ENCODE data around the gene BMPR1B.
"Not testable (repeated sequence)": the region's sequence is repeated elsewhere in the genome, so short reads cannot be mapped to it uniquely, and the experiment has no call there.

BMPR1B gene

GRCh38 chr4:94841166-94841863 is 83.6 kb downstream of the BMPR1B start:
- DNase-seq: not testable (repeated sequence)

GRCh38 chr4:94841864-94842221 is 84.1 kb downstream of the BMPR1B start:
- no peak for DNase-seq

GRCh38 chr4:94843216-94843615 is 85.5 kb downstream of the BMPR1B start:
- DNase-seq: no peak

DNA sequence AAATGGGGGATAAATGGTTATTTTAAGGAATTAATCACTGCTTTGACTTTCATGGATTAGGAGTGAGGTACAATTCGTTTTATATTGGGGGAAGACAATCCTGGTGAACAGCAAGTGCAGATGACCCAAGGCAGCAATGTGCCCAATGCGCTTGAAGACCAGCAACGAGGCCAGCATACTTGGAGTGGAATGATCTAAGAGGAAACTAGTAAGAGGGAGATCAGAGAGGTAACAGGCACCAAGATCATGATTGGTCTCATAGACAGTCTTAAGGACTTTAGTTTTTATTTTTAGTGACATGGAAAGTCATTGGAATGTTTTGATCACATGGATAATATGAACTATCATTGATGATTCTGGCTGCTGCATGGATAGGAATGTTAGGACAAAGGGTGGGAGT is 90.6 kb downstream of the BMPR1B start:
- no peak for DNase-seq

DNA sequence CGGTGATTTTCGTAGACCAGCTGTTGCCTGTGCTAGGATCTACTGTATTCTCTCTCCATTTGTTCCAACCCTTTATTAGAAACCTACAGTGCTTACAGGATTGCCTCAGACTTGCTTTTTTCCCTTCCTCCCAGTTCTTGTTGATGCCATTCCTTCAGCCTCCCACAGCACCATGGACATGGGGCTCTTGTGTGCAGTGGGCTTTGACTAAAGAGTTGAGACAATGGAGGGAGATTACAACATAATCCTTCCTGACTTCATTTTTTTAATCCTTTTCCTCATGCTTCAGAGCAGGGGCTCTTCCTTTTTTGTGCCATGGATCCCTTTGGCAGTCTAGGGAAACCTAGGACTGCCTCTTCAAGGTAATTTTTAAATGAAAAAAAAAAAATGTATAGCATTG is 92.1 kb downstream of the BMPR1B start:
- DNase-seq: no peak

- DNase-seq: no peak
Measured at GRCh38 chr4:94852616-94853015, 94.9 kb downstream of the BMPR1B start.

DNA sequence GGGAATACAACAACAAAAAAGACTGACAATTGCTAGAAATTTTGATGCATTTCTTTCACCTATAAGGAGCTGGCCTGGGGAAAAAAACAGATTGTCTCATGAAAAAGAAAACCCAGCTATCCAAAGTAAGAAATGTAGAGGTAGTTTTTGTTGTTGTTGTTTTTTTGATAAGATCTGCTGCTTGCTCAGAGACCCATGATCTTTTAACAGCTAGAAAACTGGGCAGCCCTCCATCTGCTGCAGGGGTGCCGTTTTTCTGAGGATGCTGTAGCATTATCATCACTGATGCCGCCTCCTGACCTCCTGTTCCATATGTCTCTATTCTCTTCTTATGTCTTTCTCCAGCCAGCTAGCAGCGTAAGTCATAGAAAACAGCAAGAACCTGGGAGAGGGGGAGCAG is 98.3 kb downstream of the BMPR1B start:
- no peak for DNase-seq

DNA sequence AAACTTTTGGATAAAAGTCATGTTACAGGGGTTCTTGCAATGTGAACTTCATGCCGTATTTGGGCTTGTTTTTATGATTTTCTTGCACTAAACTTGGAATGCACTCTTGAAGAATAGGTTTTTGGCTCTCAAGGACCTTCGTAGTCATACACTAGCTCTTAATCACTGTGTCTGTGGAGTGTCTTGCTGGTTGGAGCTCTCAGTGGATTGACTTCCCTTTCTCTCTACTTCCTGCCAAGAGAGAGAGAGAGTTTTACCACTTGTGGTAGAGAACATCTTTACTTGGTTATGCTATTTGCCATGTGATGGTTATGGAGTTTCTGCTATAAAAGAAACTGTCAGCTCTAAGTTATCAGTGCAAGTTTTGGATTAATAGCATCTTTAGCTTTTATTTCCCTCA is 112.4 kb downstream of the BMPR1B start:
- no peak for DNase-seq

DNA sequence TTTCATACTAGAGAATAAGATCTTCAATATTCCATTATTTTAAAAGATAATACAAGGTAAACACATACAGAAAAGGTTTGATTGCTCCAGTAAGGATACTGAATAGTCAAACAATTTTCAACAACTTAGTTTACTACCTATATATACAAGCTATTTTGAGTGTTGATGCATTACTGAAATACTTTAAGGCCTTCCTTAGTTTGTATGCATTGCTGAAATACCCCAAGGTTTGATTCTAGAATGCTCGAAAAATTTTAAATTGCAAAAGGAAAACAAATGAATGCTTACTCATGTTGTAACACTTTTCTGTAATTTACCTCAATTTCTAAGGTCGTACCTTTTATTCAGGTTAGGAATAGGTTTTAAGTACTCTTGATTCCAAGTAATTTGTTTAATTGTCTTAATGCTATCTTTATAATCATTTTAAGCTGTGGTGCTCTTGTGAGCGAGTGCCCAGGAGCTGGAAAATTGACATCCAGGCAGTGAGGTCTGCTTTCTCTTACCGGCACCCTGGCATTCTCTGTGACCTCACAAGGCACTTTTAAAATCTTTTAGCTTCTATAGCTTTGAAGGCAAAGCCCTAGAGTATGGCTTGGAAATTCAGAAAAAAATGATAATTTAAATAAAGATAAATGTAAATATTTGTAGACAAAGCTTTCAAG is 114.0 kb downstream of the BMPR1B start:
- no peak for DNase-seq

GRCh38 chr4:94877973-94878372 is 120.2 kb downstream of the BMPR1B start:
- DNase-seq: no peak

DNA sequence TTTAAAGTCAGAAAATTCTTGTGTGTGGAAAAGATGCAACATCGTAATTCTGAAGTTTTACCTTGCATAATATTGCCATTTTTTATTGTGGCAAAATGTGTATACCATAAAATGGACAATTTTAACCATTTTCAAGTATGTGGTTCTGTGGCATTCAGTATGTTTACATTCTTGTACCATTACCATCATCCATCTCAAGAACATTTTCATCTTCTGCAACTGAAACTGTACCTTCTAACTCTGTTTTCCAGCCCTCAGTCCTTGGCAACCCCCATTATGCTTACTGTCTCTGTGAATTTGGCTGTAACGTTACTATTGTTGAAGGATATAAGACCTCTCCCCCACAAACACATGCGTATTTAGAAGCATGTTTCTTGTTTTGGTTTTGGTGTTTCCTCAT is 123.2 kb downstream of the BMPR1B start:
- no peak for DNase-seq

- DNase-seq: no peak
Measured at GRCh38 chr4:94882756-94883155, 125.0 kb downstream of the BMPR1B start.

DNA sequence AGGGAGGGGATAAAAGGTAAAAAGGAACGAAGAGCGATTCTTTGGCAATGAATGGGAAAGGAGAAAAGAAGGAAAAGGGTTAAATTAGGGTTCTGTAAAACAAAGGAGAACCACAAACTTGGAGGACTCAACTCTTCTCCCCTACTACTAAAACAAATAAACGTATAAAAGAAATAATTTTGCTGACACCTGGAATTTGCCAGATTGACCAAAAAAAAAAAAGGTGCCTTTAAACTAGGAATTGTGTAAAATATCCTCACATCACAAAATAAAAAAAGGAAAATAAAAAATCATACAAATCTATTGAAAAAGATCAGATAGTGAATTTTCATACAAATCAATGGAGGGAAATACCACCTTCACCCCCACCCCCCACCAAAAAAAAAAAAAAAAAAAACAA is 129.3 kb downstream of the BMPR1B start:
- DNase-seq: no peak

DNA sequence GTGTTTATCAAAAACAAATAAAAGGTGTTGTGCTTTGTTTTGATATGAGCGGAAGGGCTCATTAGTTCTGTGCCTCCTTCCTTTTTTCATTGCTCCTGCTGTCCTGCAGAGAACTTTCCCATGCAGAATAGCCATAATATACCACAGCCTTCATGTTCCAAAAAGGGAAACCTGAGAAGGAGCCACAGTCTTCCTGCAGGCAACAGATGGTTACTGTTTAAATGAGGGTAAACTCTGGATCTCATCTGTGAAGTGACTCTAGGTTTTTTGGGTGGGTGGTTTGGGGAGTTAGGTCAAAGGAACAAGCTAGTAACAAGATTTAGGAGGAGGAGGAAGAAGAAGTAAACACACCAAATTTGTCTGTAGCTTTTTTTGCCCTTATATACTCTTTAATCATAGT is 131.8 kb downstream of the BMPR1B start:
- no peak for DNase-seq

GRCh38 chr4:94889946-94890345 is 132.2 kb downstream of the BMPR1B start:
- no peak for DNase-seq

DNA sequence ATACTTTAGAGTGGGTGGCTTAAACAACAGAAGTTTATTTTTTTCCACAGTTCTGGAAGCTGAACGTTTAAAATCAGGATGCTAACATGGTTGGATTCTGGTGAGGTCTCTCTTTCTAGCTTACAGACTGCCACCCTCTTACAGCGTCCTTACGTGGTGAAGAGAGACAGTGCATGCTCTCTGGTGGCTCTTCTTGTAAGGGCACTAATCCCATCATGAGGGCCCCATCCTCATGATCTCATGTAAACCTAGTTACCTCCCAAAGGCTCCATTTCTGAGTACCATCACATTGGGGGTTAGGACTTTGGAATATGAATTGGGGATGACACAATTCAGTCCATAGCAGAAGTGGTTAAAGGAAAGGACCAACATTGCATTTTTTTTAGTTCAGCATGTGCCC is 132.8 kb downstream of the BMPR1B start:
- no peak for DNase-seq

DNA sequence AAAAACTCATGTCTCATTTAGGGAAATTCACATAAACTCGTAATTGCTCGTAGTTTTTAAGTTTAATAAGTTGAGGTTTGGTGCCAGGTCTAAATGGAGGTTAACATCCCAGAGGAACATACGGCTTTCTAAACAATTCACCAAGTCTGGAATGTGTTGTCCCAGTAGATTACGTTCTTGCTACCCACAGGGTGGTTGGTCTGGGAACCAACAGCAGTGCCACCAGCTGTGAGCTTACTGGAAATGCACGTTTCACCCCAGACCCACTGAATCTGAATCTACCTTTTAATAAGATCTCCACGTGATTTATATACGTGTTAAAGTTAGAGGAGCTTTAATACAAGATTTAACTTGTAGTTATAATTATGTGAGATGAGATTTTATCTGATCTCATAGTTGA is 134.3 kb downstream of the BMPR1B start:
- no peak for DNase-seq

- DNase-seq: no peak
Measured at GRCh38 chr4:94895081-94895480, 137.3 kb downstream of the BMPR1B start.

GRCh38 chr4:94897023-94897422 is 139.3 kb downstream of the BMPR1B start:
- no peak for DNase-seq

GRCh38 chr4:94905511-94905910 is 147.8 kb downstream of the BMPR1B start:
- DNase-seq: no peak

DNA sequence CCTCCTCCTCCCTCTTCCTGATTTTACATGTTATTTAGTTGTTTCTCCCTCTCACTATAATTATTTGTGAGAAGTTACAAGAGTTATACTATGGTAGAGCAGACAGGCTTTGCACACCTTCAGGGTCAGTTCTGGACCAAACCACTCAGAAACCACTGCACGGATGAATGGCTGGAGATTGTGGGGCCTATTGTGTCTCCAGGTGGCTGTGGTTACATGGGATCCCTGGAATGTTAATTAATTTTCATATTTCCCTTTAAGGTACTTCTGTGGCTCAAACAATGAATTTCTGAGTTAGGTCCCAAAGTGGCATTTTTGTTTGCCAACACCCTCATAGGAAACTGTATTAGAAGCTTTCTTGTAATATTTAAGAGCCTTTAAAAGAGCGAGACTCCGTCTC is 151.9 kb downstream of the BMPR1B start:
- DNase-seq: peak; percentile 36

DNA sequence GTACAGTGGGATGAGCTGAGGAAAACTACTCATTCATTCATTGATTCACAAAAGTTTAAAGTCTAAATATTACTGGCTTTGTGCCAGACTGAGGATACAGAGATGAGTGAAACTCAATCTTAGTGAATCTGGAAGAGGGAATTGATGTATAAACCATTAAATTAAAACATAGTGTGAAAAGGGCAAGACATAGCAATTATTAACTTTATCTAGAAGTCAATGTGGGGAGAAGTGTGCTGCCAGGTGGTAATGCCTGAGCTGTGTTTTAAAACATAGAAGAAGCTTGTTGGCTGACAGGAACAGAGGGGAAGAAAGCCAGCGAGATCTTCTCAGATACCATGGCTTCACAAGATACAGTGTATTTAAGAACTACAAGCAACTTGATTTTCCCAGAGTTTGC is 153.4 kb downstream of the BMPR1B start:
- no peak for DNase-seq

DNA sequence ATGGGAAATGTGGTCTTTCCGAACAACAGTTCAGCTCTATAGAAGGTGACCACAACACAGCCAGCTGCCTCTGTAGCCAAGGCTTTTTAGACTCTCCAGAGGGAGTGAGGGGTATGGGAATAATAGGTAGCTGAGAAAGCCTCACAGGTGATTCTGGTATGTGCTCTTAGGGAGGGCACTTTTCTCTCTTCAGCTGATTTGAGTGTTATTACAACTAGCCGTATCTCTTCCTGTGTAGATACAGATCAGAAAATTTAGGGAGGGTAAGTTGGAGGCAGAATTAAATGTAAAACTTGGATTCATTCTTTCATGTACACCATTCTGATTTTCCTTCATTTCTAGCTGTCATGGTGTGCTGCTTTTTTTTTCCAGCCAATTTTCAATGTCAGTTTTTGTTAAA is 154.9 kb downstream of the BMPR1B start:
- DNase-seq: no peak

GRCh38 chr4:94913316-94913715 is 155.6 kb downstream of the BMPR1B start:
- no peak for DNase-seq

- no peak for DNase-seq
Measured at GRCh38 chr4:94917146-94917545, 159.4 kb downstream of the BMPR1B start.

All from NCI-H1048 (cell line).